ENCODE data around the gene LRCH4.

LRCH4 gene

DNA sequence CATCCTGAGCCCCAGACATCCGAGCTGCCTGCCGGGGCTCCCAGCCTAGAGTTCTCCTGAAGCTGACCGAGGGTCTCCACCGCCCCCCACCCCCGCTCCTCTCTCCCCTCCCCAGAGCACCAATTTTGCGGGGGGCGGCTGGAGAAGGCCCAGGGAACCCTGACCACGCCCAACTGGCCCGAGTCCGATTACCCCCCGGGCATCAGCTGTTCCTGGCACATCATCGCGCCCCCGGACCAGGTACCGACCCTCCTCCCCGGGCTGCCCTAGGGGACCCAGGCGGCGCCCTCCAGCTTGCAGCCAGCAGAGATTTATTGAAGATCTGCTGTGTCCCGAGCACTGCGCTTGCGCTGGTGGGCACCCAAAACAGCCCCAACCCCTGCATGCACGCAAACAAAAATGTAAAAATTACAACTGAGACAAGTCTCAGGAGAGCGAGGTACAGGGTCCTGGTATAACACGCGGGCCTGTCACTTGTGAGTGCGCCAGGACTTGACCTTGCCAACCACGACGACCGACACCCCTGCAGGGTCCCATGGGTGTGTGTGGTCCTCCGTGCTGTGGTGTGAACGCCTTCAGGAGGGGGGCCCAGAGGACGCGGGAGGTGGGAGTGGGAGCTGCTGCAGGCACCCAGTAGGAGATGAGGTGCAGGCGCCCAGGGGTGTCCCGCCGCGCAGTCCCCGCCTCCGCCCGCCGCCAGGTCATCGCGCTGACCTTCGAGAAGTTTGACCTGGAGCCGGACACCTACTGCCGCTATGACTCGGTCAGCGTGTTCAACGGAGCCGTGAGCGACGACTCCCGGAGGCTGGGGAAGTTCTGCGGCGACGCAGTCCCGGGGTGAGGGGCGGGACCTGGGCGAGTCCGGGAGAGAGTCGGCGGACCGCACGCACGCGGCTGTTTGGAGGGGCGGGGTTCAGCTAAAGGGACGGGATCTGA, 19.3 kb upstream of the LRCH4 start:
- peak; percentile 56 for DNase-seq (ENCODE audit: low read depth, low spot score)

DNA sequence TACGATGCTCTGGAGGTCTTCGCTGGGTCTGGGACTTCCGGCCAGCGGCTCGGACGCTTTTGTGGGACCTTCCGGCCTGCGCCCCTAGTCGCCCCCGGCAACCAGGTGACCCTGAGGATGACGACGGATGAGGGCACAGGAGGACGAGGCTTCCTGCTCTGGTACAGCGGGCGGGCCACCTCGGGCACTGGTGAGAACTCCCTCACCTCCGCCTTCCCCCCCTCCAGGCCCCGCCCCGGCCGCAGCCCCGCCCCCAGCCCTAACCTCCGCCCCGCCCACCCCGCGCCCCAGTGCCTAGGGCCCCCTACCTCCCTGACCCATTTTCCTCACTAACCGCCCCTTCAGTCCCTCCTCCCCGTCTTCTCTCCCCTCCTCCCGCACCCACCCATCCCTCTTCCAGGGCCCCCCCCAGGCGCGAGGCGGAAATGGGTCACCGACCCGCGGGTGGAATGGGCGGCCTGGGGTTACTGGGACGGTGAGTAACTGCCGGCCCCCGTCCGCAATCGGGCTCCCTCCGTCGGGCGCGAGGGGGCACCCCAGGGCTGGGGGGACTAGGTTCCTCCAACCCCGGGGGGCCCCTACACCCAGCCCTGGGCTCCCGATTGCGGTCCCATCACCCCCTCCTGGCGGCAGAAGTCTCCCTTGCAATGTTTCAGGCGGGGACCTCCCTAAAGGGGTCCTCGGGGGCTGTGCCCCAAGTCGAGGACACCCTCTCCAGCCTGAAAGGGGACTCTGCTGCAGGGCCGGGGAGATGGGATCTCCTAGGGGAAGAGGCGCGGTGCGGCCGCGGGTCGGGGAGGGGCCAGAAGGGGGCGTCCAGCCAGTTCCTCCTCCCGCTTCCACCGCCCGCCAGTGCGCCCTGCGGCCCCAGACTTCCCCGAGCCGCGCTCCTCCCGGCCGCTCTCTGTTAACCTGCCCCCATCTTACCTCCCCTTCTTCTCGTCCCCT, 18.4 kb upstream of the LRCH4 start:
- peak; percentile 87 for DNase-seq (ENCODE audit: low read depth, low spot score)

DNA sequence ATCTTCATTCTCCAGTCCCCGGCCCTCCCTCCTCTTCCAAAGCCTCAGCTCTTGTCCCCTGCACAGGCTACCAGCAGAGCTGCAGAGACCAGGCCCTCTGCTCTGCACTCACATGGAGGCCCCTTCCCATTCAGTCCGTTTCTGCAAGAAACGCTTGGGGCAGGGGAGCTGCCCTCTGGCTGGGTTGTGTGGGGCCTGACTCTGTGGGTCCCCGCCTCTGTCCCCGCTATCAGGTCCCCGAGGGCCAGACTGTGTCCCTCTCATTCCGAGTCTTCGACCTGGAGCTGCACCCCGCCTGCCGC, 17.7 kb upstream of the LRCH4 start:
- peak; percentile 50 for DNase-seq (ENCODE audit: low read depth, low spot score)

DNA sequence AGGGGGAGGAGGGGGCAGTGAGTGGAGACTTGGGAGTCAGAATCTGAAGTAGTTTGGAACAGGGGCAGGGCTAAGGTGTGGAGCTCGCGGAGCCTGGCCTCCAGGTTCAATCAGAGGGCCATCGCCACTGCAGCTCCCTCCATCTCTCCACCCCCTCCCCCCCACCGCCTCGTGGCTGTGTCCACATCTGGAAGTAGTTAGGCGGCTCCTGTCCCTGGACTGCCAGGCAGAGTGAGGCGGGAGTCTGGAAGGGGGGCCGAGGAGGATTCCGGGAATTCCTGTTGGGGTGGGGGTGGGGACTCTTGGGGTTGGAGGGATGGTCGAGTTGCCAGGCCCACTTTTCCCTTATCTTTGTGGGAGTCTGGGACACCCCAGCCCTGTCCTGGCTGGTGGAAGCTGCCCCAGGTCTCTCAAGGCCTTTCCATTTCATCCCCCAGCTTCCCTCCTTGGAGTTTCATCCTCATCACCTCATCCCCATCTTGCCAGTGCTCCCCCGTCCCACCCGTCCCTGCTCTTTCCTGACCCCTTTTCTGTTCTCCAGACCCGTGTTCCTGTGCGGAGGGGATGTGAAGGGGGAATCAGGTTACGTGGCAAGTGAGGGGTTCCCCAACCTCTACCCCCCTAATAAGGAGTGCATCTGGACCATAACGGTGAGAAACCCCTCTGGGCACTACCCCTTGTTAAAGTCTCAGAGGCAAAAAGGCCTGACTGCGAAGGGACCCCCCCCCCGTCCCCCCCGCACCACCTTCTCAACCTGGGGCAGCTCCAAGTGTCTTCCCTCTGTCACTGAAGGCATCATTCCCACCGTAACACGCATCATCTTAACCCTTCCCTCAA, 17.2 kb upstream of the LRCH4 start:
- DNase-seq (ENCODE audit: low read depth, low spot score): peak; percentile 80

DNA sequence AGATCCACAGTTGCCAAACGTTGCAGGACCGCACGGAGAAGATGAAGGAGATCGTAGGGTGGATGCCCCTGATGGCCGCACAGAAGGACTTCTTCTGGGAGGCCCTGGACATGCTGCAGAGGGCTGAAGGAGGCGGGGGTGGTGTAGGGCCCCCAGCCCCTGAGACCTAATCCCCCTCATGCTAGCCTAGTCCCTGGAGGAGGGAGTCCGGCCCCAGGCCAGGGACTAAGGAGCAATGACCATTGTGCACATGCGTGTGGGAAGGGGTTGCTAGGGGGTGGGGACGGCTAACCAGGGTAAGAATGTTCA, 14.8 kb upstream of the LRCH4 start:
- DNase-seq (ENCODE audit: low read depth, low spot score): no peak

DNA sequence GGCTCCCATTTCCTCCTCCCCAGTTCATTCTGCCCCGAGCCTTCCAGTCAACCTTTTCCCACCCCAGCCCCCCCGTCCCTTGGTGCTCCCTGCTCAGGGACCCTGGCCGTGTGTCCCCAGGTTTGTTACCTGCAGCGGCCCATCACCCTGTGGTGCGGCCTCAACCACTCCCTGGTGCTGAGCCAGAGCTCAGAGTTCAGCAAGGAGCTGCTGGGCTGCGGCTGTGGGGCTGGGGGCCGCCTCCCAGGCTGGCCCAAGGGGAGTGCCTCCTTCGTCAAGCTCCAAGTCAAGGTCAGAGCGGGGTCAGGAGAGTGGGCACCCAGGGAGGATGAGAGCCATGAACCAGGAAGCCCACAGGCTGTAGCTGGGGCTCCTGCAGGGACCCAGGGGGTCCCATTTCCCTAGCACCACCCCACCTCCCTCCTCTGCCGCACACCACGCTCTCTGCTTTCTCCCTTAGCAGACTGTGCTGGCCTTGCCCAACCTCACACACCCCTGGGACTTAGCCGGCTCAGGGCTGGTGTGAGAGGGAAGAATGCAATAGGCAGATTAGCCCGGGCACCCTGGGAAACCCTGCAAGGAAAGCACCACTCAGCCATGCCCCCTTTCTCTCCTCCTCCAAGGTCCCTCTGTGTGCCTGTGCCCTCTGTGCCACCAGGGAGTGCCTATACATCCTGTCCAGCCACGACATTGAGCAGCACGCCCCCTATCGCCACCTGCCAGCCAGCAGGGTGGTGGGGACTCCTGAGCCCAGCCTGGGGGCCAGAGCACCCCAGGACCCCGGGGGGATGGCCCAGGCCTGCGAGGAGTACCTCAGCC, 14.2 kb upstream of the LRCH4 start:
- no peak for DNase-seq (ENCODE audit: low read depth, low spot score)

DNA sequence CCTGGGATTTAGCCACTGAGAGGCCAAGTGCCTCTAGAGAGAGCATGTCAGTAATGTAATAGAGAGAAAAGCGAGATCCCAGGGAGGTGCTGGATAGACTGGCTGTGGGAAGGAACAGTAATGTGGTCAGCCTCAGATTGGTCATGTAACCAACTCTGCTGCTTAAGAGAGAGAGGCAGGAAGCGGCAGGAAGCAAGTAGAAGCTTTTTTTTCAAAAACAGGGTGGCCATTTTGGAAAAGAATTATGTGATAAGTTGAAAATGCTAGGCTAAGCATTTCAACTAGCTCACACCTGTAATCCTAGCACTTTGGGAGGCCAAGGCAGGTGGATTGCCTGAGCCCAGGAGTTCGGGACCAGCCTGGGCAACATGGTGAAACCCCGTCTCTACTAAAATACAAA, 12.5 kb upstream of the LRCH4 start:
- peak; percentile 44 for DNase-seq (ENCODE audit: low read depth, low spot score)

DNA sequence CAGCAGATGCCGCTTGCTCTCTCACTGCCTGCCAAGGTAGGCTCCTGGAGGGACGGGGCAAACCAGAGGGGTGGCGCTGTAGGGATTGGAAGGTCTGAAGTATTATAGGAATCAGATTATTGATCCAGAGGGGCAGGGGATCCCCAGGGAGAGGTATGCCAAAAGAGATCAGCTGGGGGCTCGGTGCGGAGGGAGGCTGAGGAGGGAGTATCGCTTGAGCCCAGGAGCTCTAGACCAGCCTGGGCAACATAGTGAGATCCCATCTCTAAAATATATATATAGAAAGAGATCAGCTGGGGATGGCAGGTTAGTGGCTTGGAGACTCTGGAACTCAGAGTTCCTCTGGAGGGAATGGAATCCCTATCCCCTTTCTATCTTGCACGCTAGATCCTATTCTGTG, 9.3 kb upstream of the LRCH4 start:
- no peak for DNase-seq (ENCODE audit: low read depth, low spot score)

DNA sequence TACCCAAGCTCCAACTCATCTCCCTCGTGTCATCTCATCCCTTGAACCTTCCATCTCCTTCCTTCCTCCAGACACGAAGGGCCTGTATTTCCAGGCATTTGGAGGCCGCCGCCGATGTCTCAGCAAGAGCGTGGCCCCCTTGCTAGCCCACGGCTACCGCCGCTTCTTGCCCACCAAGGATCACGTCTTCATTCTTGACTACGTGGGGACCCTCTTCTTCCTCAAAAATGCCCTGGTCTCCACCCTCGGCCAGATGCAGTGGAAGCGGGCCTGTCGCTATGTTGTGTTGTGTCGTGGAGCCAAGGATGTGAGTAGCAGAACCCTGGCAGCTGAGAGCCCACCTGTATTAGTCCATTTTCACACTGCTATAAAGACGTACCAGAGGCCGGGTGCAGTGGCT, 5.7 kb upstream of the LRCH4 start:
- no peak for DNase-seq (ENCODE audit: low read depth, low spot score)

DNA sequence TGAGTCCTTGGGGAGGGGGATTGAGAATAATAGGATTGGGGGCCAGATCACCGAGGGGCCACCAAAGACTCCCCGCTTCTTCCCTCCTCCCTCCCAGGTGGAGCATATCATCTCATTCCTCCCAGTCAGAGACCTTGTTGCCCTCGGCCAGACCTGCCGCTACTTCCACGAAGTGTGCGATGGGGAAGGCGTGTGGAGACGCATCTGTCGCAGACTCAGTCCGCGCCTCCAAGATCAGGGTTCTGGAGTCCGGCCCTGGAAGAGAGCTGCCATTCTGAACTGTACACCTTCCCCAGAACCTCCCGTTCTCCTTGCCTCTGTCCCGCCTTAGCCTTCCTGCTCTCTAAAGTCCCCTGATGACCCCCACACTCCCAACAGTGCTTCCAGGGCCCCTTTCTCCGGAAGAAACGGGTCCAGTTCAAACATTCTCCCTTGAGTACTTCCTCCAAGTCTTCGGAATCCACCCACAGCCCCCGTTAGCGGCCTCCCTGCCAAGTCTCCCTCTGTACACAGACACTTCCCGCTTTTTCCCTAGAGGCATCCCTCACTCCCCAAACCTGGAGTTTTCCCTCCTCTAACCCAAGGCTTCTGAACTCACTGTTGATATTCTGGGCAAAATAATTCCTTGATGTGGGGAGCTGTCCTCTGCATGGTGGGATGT, 4.3 kb upstream of the LRCH4 start:
- no peak for DNase-seq (ENCODE audit: low read depth, low spot score)

DNA sequence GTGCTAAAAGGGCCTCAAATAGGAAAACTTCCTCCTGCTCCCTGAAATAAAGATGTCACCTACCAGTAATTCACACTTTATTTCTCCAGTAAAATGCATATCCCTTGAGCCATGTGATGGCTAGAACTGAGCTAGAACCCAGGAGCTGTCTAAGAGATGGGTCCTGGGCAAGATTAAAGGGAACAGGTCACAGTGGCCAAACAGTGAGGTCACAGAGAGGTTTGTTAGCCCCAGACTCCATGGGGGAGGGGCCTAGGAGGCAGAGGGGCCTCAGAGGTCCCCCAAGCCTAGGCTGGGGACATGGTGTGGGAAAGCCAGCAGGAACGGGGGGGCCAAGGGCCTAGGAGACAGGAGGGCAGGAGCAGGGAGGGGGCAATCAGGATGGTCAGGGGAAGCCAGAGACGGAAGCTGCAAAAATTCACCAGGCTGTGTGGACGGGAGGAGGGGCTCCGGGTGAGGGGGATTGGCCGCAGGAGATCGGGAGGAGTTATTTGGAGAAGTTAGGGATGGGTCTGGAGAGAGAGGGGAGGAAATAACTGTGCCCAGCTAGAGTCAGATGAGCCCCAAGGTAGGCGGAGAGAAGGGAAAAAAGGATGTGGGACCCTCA, 3.5 kb upstream of the LRCH4 start:
- DNase-seq (ENCODE audit: low read depth, low spot score): no peak

DNA sequence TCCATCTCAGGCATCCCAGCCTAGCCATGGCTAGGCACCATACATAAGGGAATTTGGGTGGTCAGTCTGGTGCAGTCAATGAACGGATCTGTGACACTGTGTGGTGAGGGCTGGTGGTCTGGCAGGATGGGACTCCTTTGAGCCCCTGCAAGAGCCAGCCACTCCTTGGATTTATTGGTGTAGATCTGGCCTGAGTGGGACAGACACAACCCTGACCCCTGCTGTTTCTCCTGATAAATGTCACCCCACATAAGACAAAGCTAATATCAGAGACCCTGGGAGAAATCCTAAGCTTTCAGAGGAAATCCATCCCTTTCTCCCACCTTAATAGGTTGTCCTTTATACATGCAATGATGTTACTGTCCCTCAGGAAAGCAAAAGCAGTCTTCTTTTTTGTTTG, 2.5 kb upstream of the LRCH4 start:
- DNase-seq (ENCODE audit: low read depth, low spot score): no peak

DNA sequence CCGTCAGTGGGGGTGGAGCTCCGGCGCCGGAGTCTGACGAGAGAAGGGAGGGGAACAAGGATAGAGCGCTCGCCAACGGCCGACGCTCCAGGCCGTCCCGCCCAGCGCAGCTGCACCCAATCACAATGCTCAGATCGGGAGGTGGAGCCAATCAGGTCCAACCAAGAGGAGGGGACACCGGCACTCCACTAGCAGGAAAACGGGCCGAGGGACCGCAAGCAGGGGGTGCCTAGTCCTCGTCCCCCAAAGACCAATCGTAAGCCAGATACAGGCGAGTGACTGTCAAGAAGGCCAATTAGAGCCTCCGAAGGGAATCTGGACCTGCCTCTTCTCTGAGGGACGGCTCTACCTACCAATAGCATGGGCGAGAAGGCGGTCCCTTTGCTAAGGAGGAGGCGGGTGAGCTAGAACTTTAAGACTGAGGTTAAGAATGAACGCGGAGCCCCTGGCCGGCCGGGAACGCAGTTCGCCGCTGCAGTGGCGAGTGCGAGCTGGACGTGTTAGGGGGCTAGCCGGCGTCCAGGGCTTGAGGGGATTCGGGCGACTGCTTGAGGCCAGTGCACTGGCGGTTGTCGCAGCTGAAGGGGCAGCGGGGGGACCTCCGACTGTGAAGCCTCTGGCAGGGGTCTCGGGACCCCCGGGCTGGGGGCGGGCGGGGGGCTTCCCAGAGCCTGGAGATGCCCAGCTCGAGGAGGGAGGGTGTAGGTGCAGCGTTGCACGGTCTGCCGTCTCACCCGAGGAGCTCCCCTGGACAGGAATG, 517 bp upstream of the LRCH4 start, which contains the start of gene FBXO24:
FBXO24 (plus strand) TSS at position 63 of the 760 bp plus-strand sequence; CDS start at position 361, 298 bp downstream.
- peak; percentile 100 for DNase-seq (ENCODE audit: low read depth, low spot score)

DNA sequence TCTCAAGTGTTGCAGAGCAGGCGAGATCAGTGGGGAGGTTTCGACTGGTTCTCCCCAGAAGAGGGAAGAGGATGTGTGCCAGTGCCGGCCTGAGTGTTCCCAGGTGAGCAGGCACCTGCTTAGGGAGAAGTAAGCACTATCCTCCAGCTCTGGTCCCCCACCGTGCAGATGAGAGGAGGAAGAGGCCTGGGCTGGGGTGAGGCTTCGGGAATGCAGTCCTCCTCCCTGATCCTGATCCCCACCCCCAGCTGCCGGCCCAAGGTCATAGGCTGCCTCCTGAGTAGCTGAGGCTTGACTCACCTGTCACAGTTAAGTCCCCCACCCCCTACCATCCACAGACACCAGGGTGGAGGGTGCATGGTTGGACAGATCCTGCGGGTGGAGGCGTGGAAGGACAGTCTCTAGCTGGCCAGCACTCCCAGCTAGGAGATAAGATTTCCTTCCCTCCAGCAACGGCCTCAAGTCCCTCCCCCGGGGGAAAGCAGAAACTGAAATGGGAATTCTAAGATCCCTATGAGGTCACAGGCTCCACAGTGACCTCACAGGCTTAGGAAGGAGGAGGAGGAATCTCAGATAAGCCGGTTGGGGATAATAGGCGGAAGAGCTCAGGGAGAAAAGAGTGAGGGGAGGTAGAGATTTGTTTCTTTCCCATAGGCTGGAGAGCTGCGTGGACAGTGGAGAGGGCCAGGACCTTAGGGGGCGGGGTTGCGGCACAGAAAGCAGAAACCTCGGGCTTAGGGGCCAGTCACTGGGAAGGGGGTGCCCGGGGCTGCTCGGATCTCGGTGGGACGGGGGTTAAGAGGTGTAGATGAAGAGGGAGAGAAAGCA, 1.0 kb downstream of the LRCH4 start:
- peak; percentile 68 for DNase-seq (ENCODE audit: low read depth, low spot score)

DNA sequence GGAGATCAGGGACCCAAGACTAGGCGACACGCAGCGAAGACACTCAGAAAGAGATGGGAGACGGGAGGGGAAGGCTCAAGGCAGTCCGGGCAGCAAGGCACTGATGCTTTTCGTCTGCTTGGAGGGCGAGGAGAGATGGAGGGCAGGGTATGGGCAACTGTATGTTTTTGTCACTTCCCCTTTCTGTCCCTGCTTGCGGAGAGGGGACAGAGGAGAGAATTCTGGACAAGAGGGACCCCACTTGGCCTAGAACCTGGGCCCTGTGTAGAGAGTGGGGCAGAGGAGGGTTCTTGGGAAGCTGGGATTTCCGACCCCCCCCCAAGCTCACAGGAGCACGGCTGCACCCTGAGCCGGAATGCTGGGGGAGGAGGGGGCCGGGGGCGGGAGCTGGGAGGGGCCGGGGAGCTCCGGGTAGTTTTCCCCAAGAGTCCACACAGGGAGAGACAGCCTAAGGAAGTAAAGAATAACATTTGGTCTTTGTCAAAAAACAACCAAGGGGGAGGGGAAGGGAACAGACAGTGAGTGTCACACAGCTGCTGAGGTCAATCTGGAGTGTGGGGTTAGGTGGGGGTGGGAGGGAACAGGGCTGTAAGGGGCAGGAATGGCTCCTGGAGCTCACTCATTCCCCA, 1.8 kb downstream of the LRCH4 start:
- DNase-seq (ENCODE audit: low read depth, low spot score): no peak

DNA sequence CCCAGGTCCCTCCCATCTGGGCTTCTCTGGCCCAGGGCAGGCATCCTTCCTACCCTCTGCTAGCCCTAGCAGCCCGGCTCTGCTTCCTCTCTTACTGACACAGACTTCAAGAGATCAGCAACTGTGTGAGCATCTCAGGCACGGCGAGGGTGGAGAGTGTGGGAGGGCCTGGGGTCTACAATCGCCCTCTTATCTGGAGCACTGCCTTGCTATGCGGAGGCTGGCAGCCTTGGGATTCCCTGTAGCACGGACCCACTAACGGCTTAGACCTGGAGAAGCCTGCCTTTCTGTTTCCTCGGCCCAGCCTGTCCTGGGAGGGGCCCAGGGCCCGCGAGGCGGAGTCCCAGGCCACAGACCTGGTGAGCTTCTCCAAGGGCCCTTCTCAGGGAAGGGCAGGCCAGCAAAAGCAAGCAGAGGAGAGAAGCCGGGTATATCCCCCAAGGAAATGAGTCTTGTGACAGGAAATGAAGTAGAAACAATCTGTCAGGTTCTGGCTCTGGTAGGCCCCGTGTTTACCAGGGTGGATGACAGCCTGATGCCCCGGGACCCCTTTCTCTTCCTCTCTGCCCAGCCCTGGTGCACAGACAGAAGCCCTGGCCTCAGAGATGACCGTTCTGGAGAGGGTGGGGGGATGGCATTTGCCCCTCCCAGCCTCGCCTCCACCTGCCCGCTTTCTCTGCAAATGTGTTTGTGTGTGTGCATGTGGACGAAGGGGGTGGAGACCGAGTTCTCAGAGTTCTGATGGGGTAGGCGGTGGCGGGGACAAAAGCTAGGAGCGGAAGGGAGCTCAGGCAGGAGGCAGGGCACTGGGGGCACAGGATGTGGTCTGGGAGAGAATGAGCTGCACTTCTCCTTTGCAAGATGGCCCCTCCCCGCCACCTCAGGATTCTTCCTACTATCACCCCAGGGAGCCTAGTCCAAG, 2.5 kb downstream of the LRCH4 start:
- DNase-seq (ENCODE audit: low read depth, low spot score): peak; percentile 50

DNA sequence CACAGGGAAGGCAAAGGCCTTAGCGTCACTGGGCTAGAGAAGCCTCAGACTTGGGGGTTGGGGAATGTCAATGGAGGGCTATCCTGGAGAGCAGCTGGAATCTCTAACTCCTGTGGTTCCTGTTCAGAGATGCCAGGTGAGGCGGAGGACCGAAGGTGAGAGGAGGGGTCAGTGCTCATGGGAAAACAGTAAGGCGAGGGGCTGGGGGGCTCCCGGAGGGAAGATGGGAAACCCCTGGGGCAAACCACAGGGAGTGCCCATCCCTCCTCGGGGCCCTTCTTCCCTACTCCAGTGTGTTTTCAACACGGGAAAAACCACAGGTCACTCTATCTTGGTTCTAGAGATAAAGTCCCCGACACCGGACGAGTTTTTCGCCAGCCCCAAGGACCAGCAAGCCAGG, 3.3 kb downstream of the LRCH4 start:
- no peak for DNase-seq (ENCODE audit: low read depth, low spot score)
